Anterior cingulate cortex (tissue), 58 donors: Measurements from ENCODE around the gene AMN.
"Not testable (repeated sequence)": the region's sequence is repeated elsewhere in the genome, so short reads cannot be mapped to it uniquely, and the experiment has no call there.

Experiments used
- DNase-seq, 58 donors: peaks; one replicate each; lab custom pipeline; 2025; lab: John Stamatoyannopoulos, UW

AMN gene

GRCh38 chr14:102911991-102912761 is 10.3 kb upstream of the AMN start:
- no peak for DNase-seq

DNA sequence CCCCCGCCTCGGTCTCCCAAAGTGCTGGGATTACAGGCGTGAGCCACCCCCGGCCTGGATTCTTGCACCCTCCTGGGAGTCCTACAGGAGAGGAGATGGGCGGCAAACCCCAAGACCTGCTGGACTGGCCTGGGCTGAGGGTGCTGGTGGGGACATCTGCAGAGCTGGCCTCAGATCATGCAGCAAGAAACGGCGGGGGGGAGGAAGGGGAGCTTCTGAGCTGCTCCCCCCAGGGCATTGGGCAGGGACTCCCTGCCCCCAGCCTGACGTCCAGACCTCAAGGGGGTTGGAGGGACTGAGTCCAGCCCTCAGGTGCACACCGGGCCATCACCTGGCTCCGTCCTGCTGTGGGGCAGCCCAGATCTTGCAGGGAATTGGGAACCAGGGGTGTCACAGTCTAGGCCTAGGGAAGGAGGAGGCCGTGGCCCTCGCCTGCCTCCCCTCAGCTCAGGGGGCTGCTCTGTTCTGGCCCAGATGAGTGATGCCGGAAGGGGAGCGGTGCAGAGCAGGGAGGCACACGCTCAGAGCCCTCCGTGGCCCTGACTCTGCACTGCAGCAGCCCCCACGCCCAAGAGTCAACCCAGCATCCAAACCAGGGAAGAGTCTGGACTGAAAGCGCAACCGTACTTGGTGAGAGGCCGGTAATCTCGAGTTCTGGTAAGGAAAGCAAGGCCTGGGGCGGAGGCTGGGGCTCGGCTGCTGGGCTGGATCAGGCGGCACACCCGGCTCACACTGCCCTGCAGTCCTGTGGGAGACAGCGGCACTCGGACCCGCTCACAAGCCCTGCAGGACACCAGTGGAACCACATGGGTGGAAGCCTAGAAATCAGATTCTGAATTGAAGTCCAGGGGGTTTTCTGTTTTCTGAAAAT is 8.9 kb upstream of the AMN start:
- DNase-seq: no peak

GRCh38 chr14:102914474-102915291 is 7.8 kb upstream of the AMN start:
- DNase-seq: no peak

GRCh38 chr14:102915292-102916110 is 7.0 kb upstream of the AMN start:
- DNase-seq: no peak

DNA sequence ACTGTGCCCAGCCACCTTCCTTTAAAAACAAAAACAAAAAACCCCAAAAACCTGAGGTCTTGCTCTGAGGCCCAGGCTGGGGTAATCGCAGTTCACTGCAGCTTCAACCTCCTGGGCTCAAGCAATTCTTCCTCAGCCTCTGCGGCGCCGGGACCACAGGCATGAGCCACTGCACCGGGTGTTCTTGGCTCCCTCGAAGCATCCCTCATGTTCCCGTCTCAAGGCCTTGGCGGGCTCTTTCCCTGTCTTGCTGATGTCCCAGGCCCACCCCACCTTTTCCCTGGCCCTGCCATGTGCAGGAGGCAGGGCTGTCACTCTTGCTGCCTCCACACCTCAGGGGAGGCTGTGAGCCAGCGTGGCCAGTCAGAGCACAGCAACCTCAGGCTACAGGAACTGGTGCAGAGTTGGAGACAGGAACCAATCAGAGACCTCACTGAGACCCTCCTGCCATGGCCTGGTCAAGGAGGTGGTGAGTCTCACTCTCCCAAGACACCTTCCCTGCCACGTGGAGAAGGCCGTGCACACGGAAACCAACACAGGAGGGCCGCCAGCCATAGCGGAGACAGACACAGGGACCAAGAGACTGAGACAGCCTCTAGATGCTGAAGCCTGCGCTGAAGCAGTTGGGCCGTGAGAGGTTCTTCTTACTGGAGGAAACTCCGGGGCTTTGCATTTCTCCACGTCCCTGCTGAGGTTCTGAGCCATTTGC is 6.0 kb upstream of the AMN start:
- no peak for DNase-seq

GRCh38 chr14:102917056-102917385 is 5.4 kb upstream of the AMN start:
- no peak for DNase-seq

DNA sequence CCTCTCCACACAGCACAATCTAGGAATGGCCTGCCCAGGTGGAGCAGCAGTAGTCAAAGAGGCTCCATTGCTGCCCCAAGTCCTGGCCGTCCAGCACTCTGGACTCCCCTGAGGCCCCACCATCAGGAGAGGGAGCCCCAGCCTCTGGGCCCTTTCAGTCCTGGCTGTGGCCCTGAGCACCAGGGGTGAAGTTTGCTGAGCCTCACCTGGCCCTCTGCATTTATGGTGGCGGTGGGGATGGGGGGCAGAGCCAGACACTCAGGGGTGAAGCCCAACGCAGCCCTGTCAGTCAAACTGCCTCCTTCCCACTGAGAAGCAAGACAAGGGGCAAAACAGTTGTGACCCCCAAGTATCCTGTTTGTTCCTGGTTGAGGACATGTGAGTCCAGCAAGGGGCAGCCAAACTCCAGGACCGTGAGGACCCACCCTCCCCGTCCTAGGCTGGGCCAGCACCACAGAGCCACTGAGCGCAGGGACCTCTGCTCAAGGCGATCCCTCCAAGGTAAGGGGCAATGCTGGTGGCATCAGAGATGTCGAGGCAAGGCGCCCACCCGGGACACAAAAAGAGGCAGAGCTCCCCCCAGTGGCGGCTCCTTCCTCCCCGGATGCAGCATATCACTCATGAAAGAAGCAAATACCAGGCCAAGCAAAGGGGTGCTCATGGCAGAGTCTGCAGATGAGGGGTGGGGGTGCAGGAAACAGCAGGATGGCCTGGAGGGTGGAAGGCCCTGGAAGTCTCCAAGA is 4.8 kb upstream of the AMN start:
- peak in 22 of 58 donors; percentile 5 to 61 (median 34) for DNase-seq

DNA sequence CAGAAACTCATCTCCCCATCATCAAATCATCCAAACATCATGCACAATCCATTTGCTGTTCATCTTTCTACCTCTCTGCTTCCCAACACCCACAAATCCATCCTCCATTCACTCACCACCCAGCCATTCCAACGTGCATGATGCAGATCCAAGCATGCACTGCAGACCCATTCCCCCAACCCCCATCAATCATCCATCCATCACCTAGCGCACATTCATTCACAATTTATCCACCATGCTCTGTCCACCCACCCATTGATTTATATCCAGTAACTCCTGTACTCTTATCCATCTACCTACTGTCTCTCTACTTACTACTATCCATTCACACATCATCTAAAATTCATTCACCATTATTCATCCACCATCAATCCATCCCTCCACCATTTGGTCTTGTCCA is 4.0 kb upstream of the AMN start:
- no peak for DNase-seq

DNA sequence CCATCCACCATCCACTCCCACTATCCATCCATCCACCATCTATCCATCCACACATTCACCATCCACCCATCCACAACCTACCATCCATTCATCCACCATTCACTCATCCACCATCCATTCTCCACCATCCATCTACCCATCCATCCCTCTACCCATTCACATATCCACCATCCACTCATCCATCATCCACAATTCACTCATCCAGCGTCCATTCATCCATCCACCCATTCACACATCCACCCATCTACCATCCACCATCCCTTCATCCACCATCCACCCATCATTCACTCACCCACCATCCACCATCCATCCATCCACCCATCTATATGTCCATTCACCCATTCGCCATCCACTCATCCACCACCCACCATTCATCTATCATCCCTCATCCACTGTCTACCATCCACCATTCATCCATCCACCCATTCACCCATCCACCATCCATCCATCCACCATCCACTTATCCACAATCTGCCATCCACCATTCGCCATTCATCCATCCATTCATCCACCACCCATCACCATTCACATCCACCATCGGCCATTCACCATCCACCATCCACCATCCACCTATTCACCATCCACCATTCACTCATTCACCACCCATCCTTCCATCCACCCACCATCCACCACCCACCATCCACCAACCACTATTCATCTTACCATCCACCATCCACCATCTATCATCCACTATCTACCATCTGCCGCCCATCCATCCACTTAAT is 2.0 kb upstream of the AMN start:
- no peak for DNase-seq

DNA sequence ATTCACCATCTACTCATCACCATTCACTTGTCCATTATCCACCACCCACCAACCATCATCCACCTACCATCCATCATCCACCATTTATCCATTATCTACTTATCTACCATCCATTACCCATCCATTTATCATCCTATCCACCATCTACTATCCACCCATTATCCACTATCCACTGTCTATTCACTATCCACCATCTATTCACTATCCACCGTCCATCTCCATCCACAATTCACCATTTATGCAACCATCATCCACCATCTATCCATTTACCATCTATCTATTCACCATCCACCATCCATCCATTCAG is 1.5 kb upstream of the AMN start:
- no peak for DNase-seq

- no peak for DNase-seq
Observed at GRCh38 chr14:102923201-102923924, 900 bp downstream of the AMN start.

GRCh38 chr14:102923925-102924486 is 1.5 kb downstream of the AMN start:
- DNase-seq: no peak

GRCh38 chr14:102924632-102925588 is 2.4 kb downstream of the AMN start:
- no peak for DNase-seq

GRCh38 chr14:102925646-102926045 is 3.2 kb downstream of the AMN start:
- no peak for DNase-seq

- DNase-seq: no peak
Observed at GRCh38 chr14:102926104-102926503, 3.6 kb downstream of the AMN start.

DNA sequence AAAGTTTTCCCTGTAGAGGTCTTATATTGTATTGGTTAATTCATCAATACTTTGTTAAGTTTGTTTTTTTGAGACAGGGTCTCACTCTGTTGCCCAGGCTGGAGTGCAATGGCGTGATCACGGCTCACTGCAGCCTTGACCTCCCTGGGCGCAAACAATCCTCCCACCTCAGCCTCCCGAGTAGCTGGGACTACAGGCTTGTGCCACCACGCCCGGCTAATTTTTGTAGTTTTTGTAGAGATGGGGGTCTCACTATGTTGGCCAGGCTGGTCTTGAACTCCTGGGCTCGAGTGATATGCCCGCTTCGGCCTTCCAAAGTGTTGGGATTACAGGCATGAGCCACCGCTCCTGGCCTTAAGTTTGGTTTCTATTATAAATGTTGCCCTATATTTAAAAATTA is 4.4 kb downstream of the AMN start:
- DNase-seq: not testable (repeated sequence)
